Stimulated activated naive CD8-positive, alpha-beta T cell treated with anti-CD3 and anti-CD28 coated beads, Interleukin-15, amount 100 ng/mL, for 72 hours (primary cell): ENCODE results near the gene ITGB8.
"Not testable (repeated sequence)": the region's sequence is repeated elsewhere in the genome, so short reads cannot be mapped to it uniquely, and the experiment has no call there.

Experiments
- ATAC-seq: fragments of 150-1000 bp; cut with Tn5 transposase; 2 replicates; pipeline ENCODE4 v1.10.0; 2021; ENCODE audit warnings: mild to moderate bottlenecking, moderate library complexity
- DNase-seq, 2 donors: peaks; one replicate each; pipeline ENCODE4 v3.0.0; 2021 to 2022
- H3K27ac Mint-ChIP-seq, 2 donors: one replicate each; pipeline ENCODE4 v1.8.0; 2022; ENCODE audit warnings: mild to moderate bottlenecking in 2 of 2, mixed read lengths in 2 of 2, moderate library complexity in 2 of 2
- H3K27me3 Mint-ChIP-seq: one replicate; pipeline ENCODE4 v1.8.0; 2022; ENCODE audit warnings: mixed read lengths
- H3K4me1 Mint-ChIP-seq: one replicate; pipeline ENCODE4 v1.8.0; 2022; ENCODE audit warnings: mild to moderate bottlenecking, mixed read lengths
- H3K4me3 Mint-ChIP-seq, 2 donors: one replicate each; pipeline ENCODE4 v1.8.0; 2022; ENCODE audit warnings: mild to moderate bottlenecking in 2 of 2, mixed read lengths in 2 of 2, moderate library complexity in 1 of 2
- H3K9me3 Mint-ChIP-seq, 2 donors: one replicate each; pipeline ENCODE4 v1.8.0; 2022; ENCODE audit warnings: mixed read lengths in 2 of 2

ITGB8 gene

DNA sequence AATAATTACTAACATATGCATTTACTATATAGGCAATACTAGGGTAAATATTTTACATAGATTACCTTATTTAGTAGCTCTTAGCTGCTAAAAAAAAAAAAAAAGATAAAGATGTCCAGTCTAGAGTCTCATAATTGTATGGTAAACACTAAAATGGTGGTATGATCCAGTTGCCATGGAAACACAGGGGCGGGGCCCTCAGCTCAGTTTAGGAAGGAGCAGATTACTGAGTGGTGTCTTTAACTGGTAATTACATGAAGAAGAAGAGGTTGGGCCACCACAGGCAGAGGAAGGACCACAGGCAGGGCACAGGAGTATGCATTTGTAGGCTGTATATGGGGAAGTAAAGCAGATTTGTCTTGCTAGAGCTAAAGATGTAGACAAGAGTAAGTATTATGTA, 43.7 kb downstream of the ITGB8 start:
- no peak for ATAC-seq
- no peak for DNase-seq
- Mint-ChIP-seq H3K27ac (no peak overlapping the region), H3K4me3 (no peak overlapping the region), H3K9me3 (no peaks in the 10 kb centered on the region), H3K4me1 (no peaks in the 10 kb centered on the region), H3K27me3 (no peaks in the 10 kb centered on the region)

DNA sequence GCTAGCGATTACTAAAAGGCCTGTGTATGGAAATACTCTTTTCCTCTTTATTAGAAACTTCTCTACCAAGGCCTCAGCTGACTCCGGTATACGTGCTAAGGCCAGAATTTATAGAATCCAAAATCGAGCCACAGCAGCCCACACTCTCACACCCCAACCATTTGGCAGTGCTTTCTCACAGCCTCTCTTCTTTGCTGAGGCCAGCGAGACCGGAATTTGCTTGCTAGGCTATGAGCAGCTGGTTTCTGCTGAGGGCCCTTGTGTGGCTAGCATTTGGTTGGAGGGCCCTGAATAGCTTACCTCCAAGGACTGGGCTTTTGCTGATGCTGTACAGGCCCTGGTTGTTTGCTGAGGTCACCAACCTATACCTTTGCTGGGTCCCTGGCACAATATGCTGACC, 46.1 kb downstream of the ITGB8 start:
- H3K27ac Mint-ChIP-seq, result no peak overlapping the region
- H3K4me1 Mint-ChIP-seq, result no peaks in the 10 kb centered on the region
- H3K27me3 Mint-ChIP-seq, result no peaks in the 10 kb centered on the region
- no peaks in the 10 kb centered on the region for H3K9me3 Mint-ChIP-seq
- DNase-seq (no peak), ATAC-seq (no peak)
- no peak overlapping the region for H3K4me3 Mint-ChIP-seq

DNA sequence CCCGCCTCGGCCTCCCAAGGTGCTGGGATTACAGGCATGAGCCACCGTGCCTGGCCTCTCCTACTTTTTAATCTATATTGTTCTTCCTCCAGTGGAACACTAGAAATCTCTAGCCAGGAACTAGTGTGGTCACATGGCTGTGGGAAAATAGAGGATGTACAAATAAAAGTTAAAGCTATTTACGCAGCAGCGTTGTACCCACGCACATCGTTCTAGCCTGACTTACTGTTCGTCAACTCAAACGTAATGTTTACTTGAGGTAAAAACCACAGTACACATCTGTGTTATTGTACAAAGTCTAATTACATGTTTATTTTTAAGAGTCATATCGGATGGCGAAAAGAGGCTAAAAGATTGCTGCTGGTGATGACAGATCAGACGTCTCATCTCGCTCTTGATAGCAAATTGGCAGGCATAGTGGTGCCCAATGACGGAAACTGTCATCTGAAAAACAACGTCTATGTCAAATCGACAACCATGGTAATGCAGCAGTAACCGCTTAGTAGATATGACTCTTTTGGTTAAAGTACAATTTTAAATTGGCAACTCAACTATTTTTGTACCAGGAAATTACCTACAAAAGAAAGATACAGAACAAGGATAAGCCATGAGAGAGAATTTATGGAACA, 50.8 kb downstream of the ITGB8 start:
- no peaks in the 10 kb centered on the region for H3K4me1 Mint-ChIP-seq
- H3K4me3 Mint-ChIP-seq, result no peak overlapping the region
- DNase-seq, result no peak
- H3K27me3 Mint-ChIP-seq, result no peaks in the 10 kb centered on the region
- no peak overlapping the region for H3K27ac Mint-ChIP-seq
- ATAC-seq, result no peak
- no peaks in the 10 kb centered on the region for H3K9me3 Mint-ChIP-seq

DNA sequence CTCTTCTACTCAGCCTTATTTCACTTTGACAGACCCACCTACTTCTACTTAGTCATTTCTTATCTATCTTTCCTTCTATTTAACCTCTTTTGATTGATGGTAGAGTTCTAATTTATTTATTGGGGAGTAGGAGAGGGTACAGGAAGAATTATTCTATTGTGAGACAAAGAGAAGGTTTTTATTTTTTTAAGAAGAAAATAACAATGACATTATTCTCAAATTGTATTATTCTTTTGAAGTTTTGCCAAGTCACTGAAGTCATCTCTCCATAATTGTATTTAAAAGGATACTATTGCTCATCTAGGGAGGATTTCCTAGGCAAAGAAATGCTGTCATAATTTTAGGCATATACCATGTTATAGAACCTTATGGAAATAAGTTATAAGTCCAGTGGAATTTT, 52.7 kb downstream of the ITGB8 start:
- Mint-ChIP-seq H3K4me1 (no peaks in the 10 kb centered on the region), H3K27ac (no peak overlapping the region)

DNA sequence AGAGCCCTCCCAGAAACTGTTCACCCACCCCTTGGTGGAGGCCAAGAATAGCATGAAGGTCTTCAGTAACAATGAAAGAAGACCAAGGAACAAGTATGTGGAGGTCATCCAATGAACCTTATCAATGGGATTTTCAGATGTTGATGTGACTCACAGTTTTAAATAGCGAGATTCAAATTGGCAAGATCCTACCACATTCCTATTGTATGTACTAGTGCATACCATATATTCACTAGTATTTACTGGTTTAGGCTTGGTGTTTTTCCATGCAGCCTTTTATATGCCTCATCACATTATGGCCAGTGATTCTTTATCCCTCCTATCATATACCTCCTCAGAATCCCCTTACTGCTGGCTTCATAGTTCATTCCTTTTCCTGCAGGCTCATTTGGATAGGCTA, 54.4 kb downstream of the ITGB8 start:
- Mint-ChIP-seq H3K27ac (no peak overlapping the region), H3K27me3 (no peaks in the 10 kb centered on the region), H3K4me3 (no peak overlapping the region), H3K4me1 (no peaks in the 10 kb centered on the region), H3K9me3 (no peaks in the 10 kb centered on the region)
- DNase-seq (no peak), ATAC-seq (no peak)

More for the DNA sequence above, 52.7 kb downstream of the ITGB8 start:
- H3K27me3 Mint-ChIP-seq, result no peaks in the 10 kb centered on the region
- DNase-seq (no peak), ATAC-seq (no peak)
- H3K4me3 Mint-ChIP-seq, result no peak overlapping the region
- no peaks in the 10 kb centered on the region for H3K9me3 Mint-ChIP-seq

DNA sequence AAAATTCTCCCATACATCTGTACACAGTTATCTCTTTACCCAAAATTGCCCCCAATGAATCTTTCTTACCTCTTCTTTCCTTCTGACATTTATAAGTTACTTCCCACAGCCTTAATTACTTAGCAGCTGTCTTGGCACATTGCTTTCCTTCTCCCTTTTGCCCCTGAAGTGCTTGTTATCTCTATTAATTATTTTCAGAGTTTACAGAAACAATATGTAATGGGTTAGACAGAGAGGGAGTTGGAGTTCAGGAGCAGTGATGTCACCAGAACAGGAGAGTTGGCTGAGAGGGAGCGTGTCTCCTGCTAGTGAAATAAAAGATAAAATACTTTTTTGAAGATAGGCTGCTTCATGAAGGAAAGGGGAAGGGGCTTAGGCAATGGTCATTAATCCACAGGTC, 57.4 kb downstream of the ITGB8 start:
- H3K4me3 Mint-ChIP-seq, result no peak overlapping the region
- DNase-seq (no peak), ATAC-seq (no peak)
- H3K27me3 Mint-ChIP-seq, result no peaks in the 10 kb centered on the region
- no peak overlapping the region for H3K27ac Mint-ChIP-seq
- no peaks in the 10 kb centered on the region for H3K9me3 Mint-ChIP-seq
- H3K4me1 Mint-ChIP-seq, result no peaks in the 10 kb centered on the region

DNA sequence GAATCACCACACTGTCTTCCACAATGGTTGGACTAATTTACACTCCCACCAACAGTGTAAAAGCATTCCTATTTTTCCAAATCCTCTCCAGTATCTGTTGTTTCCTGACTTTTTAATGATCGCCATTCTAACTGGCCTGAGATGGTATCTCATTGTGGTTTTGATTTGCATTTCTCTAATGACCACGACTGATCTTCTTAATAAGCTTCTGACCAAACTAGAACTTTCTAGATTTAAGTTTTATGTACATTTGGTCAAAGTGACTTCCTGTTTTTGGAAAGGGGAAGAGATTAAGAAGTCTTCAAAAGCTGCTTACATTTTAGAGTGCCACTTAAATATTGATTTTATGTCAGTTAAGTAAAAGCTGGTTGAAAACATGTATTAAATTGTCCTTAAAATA, 58.5 kb downstream of the ITGB8 start:
- not testable (repeated sequence) for H3K27me3 Mint-ChIP-seq, H3K9me3 Mint-ChIP-seq, H3K4me3 Mint-ChIP-seq, DNase-seq, ATAC-seq, H3K27ac Mint-ChIP-seq, H3K4me1 Mint-ChIP-seq

DNA sequence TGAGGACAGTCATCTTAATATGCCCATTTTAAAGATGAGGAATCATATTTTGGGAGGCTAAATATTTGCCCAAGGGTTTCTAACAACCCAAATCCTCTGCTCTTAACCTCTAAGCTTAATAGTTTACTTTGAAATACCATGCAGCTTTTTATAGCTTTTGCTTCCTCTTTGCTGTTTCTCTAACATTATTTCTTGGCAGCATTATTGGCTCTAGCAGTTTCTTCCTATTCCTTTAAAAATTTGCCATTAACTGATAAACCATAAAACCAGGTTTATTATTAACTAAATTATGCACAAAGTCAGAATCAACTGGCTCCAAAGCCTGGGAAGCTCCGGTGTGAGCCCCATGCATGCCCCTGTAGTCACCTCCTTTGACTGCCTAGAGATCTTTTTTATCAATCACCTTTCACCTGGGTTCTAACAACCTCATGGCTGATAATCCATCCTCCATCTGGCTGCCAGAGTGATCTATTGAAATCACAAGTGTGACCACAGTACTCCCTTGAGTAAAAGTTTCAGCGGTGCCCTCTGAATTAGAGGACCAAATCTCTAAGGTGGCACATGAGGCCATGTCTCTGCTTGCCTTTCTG, 62.4 kb downstream of the ITGB8 start:
- H3K4me3 Mint-ChIP-seq, result no peak overlapping the region
- ATAC-seq (no peak), DNase-seq (no peak)
- no peaks in the 10 kb centered on the region for H3K4me1 Mint-ChIP-seq
- no peaks in the 10 kb centered on the region for H3K27me3 Mint-ChIP-seq
- no peaks in the 10 kb centered on the region for H3K9me3 Mint-ChIP-seq
- no peak overlapping the region for H3K27ac Mint-ChIP-seq

DNA sequence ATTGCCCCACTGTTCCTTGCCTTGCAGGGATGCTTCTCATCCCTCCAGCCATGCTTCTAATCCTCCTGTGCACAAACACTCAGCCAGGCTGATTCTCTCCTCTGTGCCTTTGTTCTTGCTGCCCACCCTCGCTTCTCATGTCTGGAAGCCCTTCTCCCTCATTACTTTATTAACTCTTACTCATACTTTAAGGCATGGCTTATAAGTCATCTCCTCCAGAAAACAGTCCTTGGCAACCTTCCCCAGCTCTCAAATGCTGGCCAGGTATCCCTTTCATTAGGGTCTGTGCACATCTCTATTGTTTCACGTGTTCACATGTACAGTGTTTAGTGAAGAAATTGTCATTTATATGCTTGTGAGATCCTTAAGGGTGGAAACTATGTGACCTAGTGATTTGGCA, 62.9 kb downstream of the ITGB8 start:
- DNase-seq (no peak), ATAC-seq (no peak)
- Mint-ChIP-seq H3K27me3 (no peaks in the 10 kb centered on the region), H3K4me3 (no peak overlapping the region), H3K4me1 (no peaks in the 10 kb centered on the region), H3K27ac (no peak overlapping the region), H3K9me3 (no peaks in the 10 kb centered on the region)

DNA sequence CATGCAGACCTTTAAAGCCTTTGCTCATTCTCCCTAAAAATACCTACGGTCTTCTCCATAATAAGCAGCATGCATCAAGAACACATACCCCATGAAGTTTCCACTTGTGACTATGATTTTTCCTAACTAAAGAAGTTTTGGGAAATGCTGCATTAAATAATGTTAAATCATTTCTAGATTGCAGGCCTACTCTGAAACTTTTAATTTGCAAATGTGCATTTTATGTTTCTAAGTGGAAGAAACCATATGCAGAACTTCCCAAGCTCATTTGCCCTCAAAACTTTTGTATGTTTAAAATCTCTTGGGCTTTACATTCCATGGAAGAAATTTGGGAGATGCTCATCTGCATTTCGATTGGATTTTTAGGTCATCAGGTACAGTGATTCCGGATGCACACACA, 63.6 kb downstream of the ITGB8 start:
- H3K9me3 Mint-ChIP-seq, result no peaks in the 10 kb centered on the region
- no peaks in the 10 kb centered on the region for H3K27me3 Mint-ChIP-seq
- no peak overlapping the region for H3K4me3 Mint-ChIP-seq
- H3K27ac Mint-ChIP-seq, result no peak overlapping the region
- DNase-seq (no peak), ATAC-seq (no peak)
- no peaks in the 10 kb centered on the region for H3K4me1 Mint-ChIP-seq

DNA sequence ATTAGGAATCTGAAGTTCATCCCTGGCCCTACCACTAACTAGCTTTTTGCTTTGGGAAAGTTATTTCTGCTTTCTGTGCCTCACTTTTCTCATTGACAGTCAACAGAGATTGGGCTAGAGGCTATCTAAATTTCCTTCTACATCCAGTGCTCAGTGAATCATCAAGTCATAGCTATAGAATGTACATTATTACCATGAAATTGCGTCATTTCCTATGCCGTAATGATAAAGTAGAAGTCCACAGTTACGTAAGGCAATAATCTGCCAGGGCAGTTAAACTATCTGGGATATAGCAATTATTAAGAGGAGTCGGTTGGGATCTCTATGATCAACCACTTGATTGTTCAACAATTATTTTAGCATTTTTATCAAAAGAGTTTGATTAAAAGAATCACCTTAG, 64.4 kb downstream of the ITGB8 start:
- H3K9me3 Mint-ChIP-seq, result no peaks in the 10 kb centered on the region
- no peak for ATAC-seq
- DNase-seq, result no peak
- H3K27ac Mint-ChIP-seq, result no peak overlapping the region
- H3K4me1 Mint-ChIP-seq, result no peaks in the 10 kb centered on the region
- H3K4me3 Mint-ChIP-seq, result no peak overlapping the region
- no peaks in the 10 kb centered on the region for H3K27me3 Mint-ChIP-seq

DNA sequence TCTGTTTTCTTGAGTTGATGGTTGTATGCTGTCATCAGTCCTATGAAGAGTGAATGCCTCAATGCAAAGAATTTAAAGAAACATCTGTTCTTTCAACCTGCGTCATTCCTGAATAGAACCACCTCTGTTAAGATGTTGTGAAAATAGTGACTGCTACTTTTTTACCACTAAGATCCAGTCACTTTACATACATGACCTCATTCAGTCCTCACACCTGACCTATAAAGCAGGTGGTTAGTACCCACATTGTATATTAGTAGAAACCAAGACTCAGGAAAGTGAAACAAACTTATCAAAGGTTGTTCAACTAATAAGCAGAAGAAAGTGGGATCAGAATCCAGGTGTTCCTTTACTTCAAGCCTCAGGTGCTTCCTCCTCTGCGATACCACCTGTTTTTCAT, 64.8 kb downstream of the ITGB8 start:
- Mint-ChIP-seq H3K27me3 (no peaks in the 10 kb centered on the region), H3K4me1 (no peaks in the 10 kb centered on the region), H3K4me3 (no peak overlapping the region), H3K27ac (no peak overlapping the region), H3K9me3 (no peaks in the 10 kb centered on the region)
- no peak for DNase-seq
- no peak for ATAC-seq

DNA sequence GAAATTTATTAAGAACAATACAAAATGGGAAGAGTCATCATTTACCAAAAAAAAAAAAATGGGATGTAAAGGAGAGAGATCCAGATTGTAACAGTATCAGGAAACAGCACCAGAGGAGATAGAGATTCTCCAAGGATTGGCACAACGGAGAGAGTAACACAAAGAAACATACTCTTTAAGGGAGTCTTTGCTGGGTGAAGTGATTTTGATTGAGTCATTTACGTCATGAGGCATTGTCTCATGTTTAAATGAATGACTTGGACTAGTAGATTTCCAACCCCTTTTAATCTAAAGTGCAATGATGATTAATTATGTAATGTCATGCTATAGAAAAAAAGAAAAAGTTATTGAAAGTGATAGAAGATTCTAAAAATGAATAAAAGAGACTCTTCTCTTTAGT, 68.8 kb downstream of the ITGB8 start:
- H3K27me3 Mint-ChIP-seq, result no peaks in the 10 kb centered on the region
- no peak overlapping the region for H3K27ac Mint-ChIP-seq
- no peak overlapping the region for H3K4me3 Mint-ChIP-seq
- ATAC-seq, result no peak
- no peaks in the 10 kb centered on the region for H3K4me1 Mint-ChIP-seq
- DNase-seq, result no peak
- H3K9me3 Mint-ChIP-seq, result no peaks in the 10 kb centered on the region

DNA sequence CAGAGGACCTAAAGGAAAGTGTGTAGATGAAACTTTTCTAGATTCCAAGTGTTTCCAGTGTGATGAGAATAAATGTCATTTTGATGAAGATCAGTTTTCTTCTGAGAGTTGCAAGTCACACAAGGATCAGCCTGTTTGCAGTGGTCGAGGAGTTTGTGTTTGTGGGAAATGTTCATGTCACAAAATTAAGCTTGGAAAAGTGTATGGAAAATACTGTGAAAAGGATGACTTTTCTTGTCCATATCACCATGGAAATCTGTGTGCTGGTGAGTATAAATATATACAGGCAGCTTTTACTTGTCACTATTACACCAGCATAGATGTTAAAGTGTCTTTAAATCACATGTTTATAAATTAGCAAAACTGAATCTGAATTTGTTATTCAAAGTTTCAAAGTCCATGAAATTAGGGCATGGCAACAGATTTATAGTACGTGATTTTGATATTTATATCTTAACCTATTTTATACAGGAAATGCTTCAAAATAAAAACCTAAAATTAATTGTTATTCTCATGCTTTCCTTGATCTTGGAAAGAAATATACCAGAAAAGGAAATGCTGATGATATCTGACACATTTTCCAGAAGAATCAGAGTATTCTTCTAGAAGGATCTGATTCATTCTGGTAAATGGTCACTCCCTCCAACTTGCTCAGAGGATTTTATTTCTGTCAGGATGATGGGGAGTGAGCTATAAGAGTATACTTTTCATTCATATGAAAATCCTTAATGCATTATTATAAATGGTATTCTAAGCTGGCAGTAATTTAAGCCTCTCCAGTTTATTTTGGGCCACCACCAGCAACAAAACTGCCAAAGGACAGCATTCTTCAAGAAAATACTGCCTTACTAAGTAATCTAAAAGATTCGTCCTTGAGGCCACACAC, 71.4 kb downstream of the ITGB8 start:
- no peak for DNase-seq
- Mint-ChIP-seq H3K4me1 (no peaks in the 10 kb centered on the region), H3K4me3 (no peak overlapping the region), H3K27ac (no peak overlapping the region), H3K27me3 (no peaks in the 10 kb centered on the region), H3K9me3 (no peaks in the 10 kb centered on the region)
- ATAC-seq, result no peak

DNA sequence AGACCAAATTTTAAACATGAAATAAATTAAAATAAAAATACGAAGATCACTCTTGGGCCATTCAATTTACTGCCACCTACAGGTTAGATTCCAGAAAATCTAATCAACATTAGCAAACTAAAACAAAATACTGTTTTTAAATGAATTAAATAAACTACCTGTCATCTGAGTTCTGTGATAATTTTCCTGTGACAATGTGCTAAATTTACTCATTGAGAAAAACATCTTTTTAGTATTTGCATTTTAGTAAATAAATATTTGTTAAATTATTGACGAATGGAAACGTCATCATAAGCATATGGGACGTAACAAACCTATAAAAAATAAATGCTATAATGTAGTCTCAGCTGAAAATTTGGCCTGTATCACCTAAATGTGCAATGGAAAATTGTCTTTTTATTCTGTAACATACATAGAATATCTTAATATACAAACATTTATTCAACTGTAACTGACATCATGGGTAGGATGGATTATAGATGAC, 72.1 kb downstream of the ITGB8 start:
- no peaks in the 10 kb centered on the region for H3K27me3 Mint-ChIP-seq
- H3K9me3 Mint-ChIP-seq, result no peaks in the 10 kb centered on the region
- no peak overlapping the region for H3K4me3 Mint-ChIP-seq
- no peak for DNase-seq
- H3K4me1 Mint-ChIP-seq, result no peaks in the 10 kb centered on the region
- H3K27ac Mint-ChIP-seq, result no peak overlapping the region
- no peak for ATAC-seq

DNA sequence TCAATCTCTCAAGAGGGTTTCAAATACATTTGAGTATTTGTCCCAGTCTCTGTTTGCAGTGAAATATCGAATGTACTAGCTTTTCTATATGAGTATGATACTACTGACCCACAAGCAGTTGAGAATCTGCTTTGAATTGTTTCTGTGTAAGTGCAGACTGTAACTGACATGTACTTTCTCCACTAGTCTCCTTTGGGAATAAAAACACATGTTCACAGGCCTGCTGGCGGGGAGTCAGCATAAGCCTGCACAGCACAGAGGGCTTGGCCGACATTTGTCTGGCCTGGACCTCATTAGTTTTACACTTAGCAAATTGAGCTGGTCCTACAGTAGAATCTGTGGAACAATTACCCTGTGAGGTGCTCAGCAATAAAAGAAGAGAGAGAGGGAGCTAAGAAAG, 72.6 kb downstream of the ITGB8 start:
- Mint-ChIP-seq H3K4me1 (no peaks in the 10 kb centered on the region), H3K9me3 (no peaks in the 10 kb centered on the region), H3K27me3 (no peaks in the 10 kb centered on the region), H3K4me3 (no peak overlapping the region), H3K27ac (no peak overlapping the region)
- ATAC-seq, result no peak
- DNase-seq, result no peak
